HepG2 (cell line): Measurements from ENCODE around the gene PRR20E. TPM values are rescaled to one million over a fixed set of nuclear protein-coding genes. Genes with fewer than 3 reads are reported as not detected.
"Not testable (repeated sequence)": the region's sequence is repeated elsewhere in the genome, so short reads cannot be mapped to it uniquely, and the experiment has no call there.

Experiments used
- ATAC-seq: fragments of 200-7000 bp; cut with Tn5 transposase; 3 replicates; pipeline ENCODE4 v1.9.1; 2020; ENCODE audit warnings: mild to moderate bottlenecking, moderate library complexity
- Bru-seq: library from RNA; stranded (reverse); fragments of 400-500 nt; gene quantifications from one replicate; lab custom pipeline; 2021; lab: Mats Ljungman, UMichigan
- BruChase-seq, 2 experiments: library from RNA; stranded (reverse); fragments of 400-500 nt; gene quantifications; one replicate each; lab custom pipeline; 2021; lab: Mats Ljungman, UMichigan
- BruUV-seq: library from RNA; stranded (reverse); fragments of 400-500 nt; replicated peaks from 2 replicates; lab custom pipeline; 2021; lab: Mats Ljungman, UMichigan
- CTCF ChIA-PET: fragments of 300-600 bp; formaldehyde crosslinking; extraction: SDS; loops from one replicate; lab custom pipeline; 2021; ENCODE audit warnings: low total read pairs, inconsistent platforms, low intra/inter-chr PET ratio; lab: Yijun Ruan, JAX
- POLR2A ChIA-PET: fragments of 350-600 bp; sonication (Branson Sonifier 250); formaldehyde crosslinking; loops from one replicate; lab custom pipeline; 2020; ENCODE audit warnings: antibody characterized with exemption, inconsistent platforms; lab: Yijun Ruan, JAX
- DNase-seq: peaks from one replicate; pipeline ENCODE4 v3.0.0-alpha.2; 2015; ENCODE audit warnings: low spot score
- FAIRE-seq: peaks from 3 replicates; lab custom pipeline; 2011; peaks lifted over from hg19 to GRCh38; lab: Jason Lieb, UNC
- H2AFZ ChIP-seq: one replicate; pipeline ENCODE4 v1.6.1; 2011; ENCODE audit warnings: low read length, inconsistent platforms
- H3K27ac ChIP-seq: fragments of 300-600 bp; 3 replicates; pipeline ENCODE4 v1.8.0; 2011; ENCODE audit warnings: mixed run types, mild to moderate bottlenecking, mixed read lengths, low read length, inconsistent platforms; ENCODE audit not compliant: insufficient read depth; ENCODE audit errors: extremely low read length
- H3K27me3 ChIP-seq, 2 experiments: fragments of 200-600 bp in 1 of 2; 2 replicates in 1 of 2; 3 replicates in 1 of 2; pipeline versions ENCODE4 v1.6.0 to v1.8.0; 2011; ENCODE audit warnings: low read length in 2 of 2, mild to moderate bottlenecking in 2 of 2, moderate library complexity in 2 of 2, inconsistent platforms in 1 of 2; ENCODE audit not compliant: insufficient read depth in 2 of 2, control insufficient read depth in 1 of 2
- H3K36me3 ChIP-seq, 2 experiments: fragments of 200-600 bp in 1 of 2; replicated peaks in 1 of 2; 2 replicates in 1 of 2; 3 replicates in 1 of 2; pipeline versions ENCODE4 v1.5.1 to v1.8.0; 2011; ENCODE audit warnings: low read length in 2 of 2, inconsistent platforms in 1 of 2; ENCODE audit not compliant: insufficient read depth in 2 of 2, control insufficient read depth in 1 of 2
- H3K4me1 ChIP-seq: 2 replicates; pipeline ENCODE4 v1.5.1; 2012; ENCODE audit warnings: low read length, inconsistent platforms; ENCODE audit not compliant: insufficient read depth
- H3K4me2 ChIP-seq: 2 replicates; pipeline ENCODE4 v1.6.0; 2011; ENCODE audit warnings: low read depth, low read length, inconsistent platforms
- H3K4me3 ChIP-seq, 3 experiments: fragments of 200-600 bp in 1 of 3; sonication (generic), shearing (Covaris generic) in 1 of 3; replicated peaks in 1 of 3; 2 replicates each; pipeline ENCODE4 v1.5.1; 2011 to 2016; ENCODE audit warnings: low read length in 3 of 3, inconsistent platforms in 2 of 3, low read depth in 2 of 3, mild to moderate bottlenecking in 2 of 3, control low read depth in 1 of 3, mixed read lengths in 1 of 3; ENCODE audit not compliant: insufficient read depth in 1 of 3
- H3K79me2 ChIP-seq: one replicate; pipeline ENCODE4 v1.6.1; 2011; ENCODE audit warnings: low read length, inconsistent platforms; ENCODE audit not compliant: insufficient read depth
- H3K9ac ChIP-seq: 2 replicates; pipeline ENCODE4 v1.6.0; 2011; ENCODE audit warnings: mild to moderate bottlenecking, low read depth, low read length, inconsistent platforms; ENCODE audit not compliant: insufficient read depth
- H3K9me3 ChIP-seq: 2 replicates; pipeline ENCODE4 v1.5.1; 2012; ENCODE audit warnings: mild to moderate bottlenecking, low read length
- H4K20me1 ChIP-seq: 2 replicates; pipeline ENCODE4 v1.6.0; 2011; ENCODE audit warnings: inconsistent platforms, mild to moderate bottlenecking, low read length, moderate library complexity; ENCODE audit not compliant: insufficient read depth
- BCL6 ChIP-seq: IDR thresholded peaks from 2 replicates; pipeline ENCODE4 v1.6.1; 2016; ENCODE audit warnings: missing genetic modification reagents, missing compliant biosample characterization
- HMGA1 ChIP-seq: sonication (generic); formaldehyde crosslinking; conservative IDR thresholded peaks from 2 replicates; pipeline ENCODE4 v1.4.0; 2020; ENCODE audit warnings: missing genetic modification reagents
- ZNF556 ChIP-seq: sonication (generic); formaldehyde crosslinking; IDR thresholded peaks from 2 replicates; pipeline ENCODE4 v1.4.0; 2020; ENCODE audit warnings: mild to moderate bottlenecking, missing genetic modification reagents, borderline replicate concordance
- ZNF619 ChIP-seq: sonication (generic); formaldehyde crosslinking; IDR thresholded peaks from 2 replicates; pipeline ENCODE4 v1.4.0; 2020; ENCODE audit warnings: mild to moderate bottlenecking, missing genetic modification reagents
- WGBS: methylation state at CpG from one replicate; pipeline ENCODE4 v1.1.6; 2017; ENCODE audit warnings: low lambda C conversion rate; 5-methylcytosine and 5-hydroxymethylcytosine counted together
- in situ Hi-C: cut with HindIII; loops from 2 replicates; pipeline ENCODE4 v1.10.0; 2017; ENCODE audit warnings: low pct_unique_long_range_greater_than_20kb; ENCODE audit not compliant: extremely low pct_ligation_motif_present
- intact Hi-C: fragments of 100-400 bp; cut with micrococcal nuclease; formaldehyde crosslinking; loops from one replicate; pipeline ENCODE4 v1.10.0; 2022; ENCODE audit not compliant: unreplicated experiment
- long read RNA-seq, 2 experiments: library from RNA in 1 of 2; library from polyadenylated mRNA in 1 of 2; stranded (forward) in 1 of 2; unstranded in 1 of 2; transcript quantifications; one replicate each; pipeline ENCODE4 v2.0.0, GENCODE V29; 2019 to 2022
- polyA minus RNA-seq, 3 experiments: library from RNA; depleted of rRNA, polyadenylated mRNA; stranded (reverse); fragments of >200 nt; gene quantifications; 2 replicates each; pipeline ENCODE4 v1.2.3, GENCODE V29; 2011; ENCODE audit warnings: low replicate concordance in 1 of 3
- polyA plus RNA-seq, 8 experiments: library from polyadenylated mRNA; depleted of rRNA in 3 of 8; stranded (reverse) in 7 of 8; unstranded in 1 of 8; fragments of >200 nt; fragmentation: Illumina TruSeq in 4 of 8; extraction: Trizol in 4 of 8; gene quantifications; 2 replicates each; pipeline versions ENCODE4 v1.2.1 to v1.2.3, GENCODE V29; 2011 to 2016; ENCODE audit warnings: low read depth in 4 of 8, missing spikeins in 1 of 8, mixed read lengths in 1 of 8; ENCODE audit not compliant: insufficient read depth in 1 of 8
- total RNA-seq, 5 experiments: library from RNA; depleted of rRNA; stranded (reverse); fragments of >200 nt; fragmentation: Illumina TruSeq; extraction: Trizol; gene quantifications; 2 replicates each; pipeline ENCODE4 v1.2.3, GENCODE V29; 2016; ENCODE audit warnings: low read depth in 1 of 5
- TF ChIP-seq, protein P1 (sequence below): sonication (generic); formaldehyde crosslinking; IDR thresholded peaks from 2 replicates; pipeline ENCODE4 v1.5.0; 2020; ENCODE audit warnings: mild to moderate bottlenecking, missing genetic modification reagents, borderline replicate concordance

PRR20E gene
- total RNA-seq (2016; rRNA removed; fragmentation: Illumina TruSeq; extraction: Trizol) (not detected in 2 replicates), polyA plus RNA-seq (2011; rRNA removed) (not detected in 2 replicates), polyA minus RNA-seq (2011; rRNA and poly(A)+ RNA removed; ENCODE audit: low replicate concordance) (not detected in 2 replicates), Bru-seq, nascent RNA (not detected), BruChase-seq, experiment 1, labeled RNA remaining after a 6-hour chase (not detected), BruChase-seq, experiment 2, labeled RNA remaining after a 2-hour chase (not detected)
- total RNA-seq (2016; cell fraction: cytosol; rRNA removed; fragmentation: Illumina TruSeq; extraction: Trizol; ENCODE audit: low read depth): not detected in 2 replicates
- total RNA-seq (2016; cell fraction: insoluble cytoplasmic fraction; rRNA removed; fragmentation: Illumina TruSeq; extraction: Trizol): not detected in 2 replicates
- total RNA-seq (2016; cell fraction: membrane; rRNA removed; fragmentation: Illumina TruSeq; extraction: Trizol): not detected in 2 replicates
- total RNA-seq (2016; cell fraction: nucleus; rRNA removed; fragmentation: Illumina TruSeq; extraction: Trizol): not detected in 2 replicates
- polyA plus RNA-seq (2011; cell fraction: cytosol; rRNA removed): not detected in 2 replicates
- polyA plus RNA-seq (2011; cell fraction: nucleus; rRNA removed): not detected in 2 replicates
- not detected in 2 replicates for polyA plus RNA-seq (2012)
- polyA plus RNA-seq (2016; cell fraction: cytosol; fragmentation: Illumina TruSeq; extraction: Trizol; ENCODE audit: low read depth): not detected in 2 replicates
- polyA plus RNA-seq (2016; cell fraction: insoluble cytoplasmic fraction; fragmentation: Illumina TruSeq; extraction: Trizol; ENCODE audit: low read depth): not detected in 2 replicates
- not detected in 2 replicates for polyA plus RNA-seq (2016; cell fraction: membrane; fragmentation: Illumina TruSeq; extraction: Trizol; ENCODE audit: low read depth)
- polyA plus RNA-seq (2016; cell fraction: nucleus; fragmentation: Illumina TruSeq; extraction: Trizol; ENCODE audit: insufficient read depth, low read depth): not detected in 2 replicates
- polyA minus RNA-seq (2011; cell fraction: cytosol; rRNA and poly(A)+ RNA removed): not detected in 2 replicates
- not detected in 2 replicates for polyA minus RNA-seq (2011; cell fraction: nucleus; rRNA and poly(A)+ RNA removed)
- long read RNA-seq, experiment 1: 0 reads
- long read RNA-seq, experiment 2: 0 reads

DNA sequence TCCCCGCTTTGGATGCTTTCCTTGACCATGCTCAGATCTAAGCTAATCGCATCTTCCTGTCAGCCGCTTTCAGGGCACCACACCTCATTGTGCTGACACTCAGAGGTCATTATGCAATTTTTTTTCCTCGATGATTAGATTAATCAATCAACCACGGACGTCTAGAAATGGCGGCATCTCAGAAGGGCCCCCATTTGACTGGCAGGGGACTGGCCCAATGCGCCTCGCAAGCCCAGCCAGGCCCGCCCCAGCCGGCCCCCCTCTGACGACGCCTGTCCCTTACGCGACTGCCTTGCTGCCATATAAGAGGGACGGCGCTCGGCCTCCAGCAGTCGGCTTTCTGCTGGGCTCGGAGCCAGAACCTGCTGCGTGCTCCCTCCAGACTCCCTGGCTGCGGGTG lies at the start of gene PRR20E:
Gene PRR20E, plus strand, starts transcription at position 301 of the 400 bp plus-strand sequence. CDS start 387 bp downstream, outside the sequence.
- POLR2A ChIA-PET, H3K4me3 ChIP-seq, ATAC-seq, CTCF ChIA-PET, DNase-seq, H3K9ac ChIP-seq, H3K9me3 ChIP-seq, FAIRE-seq, H3K27ac ChIP-seq, in situ Hi-C loops, H3K36me3 ChIP-seq, H3K4me1 ChIP-seq, H3K4me2 ChIP-seq, H2AFZ ChIP-seq, H4K20me1 ChIP-seq, intact Hi-C loops, BruUV-seq, H3K79me2 ChIP-seq, H3K27me3 ChIP-seq: not testable (repeated sequence)
- no CpG with 5 or more reads among the region's 22 CpGs for WGBS

DNA sequence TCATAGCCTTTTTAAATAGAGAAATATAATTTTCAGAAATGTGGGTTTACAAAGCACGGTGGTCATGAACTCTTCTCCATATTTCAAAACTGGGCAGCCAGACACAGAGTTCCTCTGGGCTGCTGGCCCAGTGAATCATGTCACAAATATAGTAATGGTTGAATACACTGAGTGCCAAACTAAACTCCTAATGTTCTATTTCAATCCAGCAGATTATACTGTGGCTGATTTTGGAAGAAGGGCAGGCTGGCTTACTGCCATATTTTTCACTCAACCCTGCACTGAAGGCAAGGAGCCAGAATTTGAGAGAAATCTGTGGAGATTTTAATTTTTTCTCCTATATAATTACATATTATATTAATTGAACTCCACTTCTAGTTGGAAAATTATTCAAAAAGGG lies 43.3 kb upstream of the PRR20E start:
- no peaks in the 10 kb centered on the region for H3K79me2 ChIP-seq
- H3K9me3 ChIP-seq: peaks cover 57% of the 10 kb centered on the region
- no peaks in the 10 kb centered on the region for H3K4me1 ChIP-seq
- POLR2A ChIA-PET: no interaction called here
- 21% methylated on average over 1 of the region's 1 CpG for WGBS
- DNase-seq (no peak), FAIRE-seq (no peak), ATAC-seq (no peak)
- BruUV-seq: no TSS peak
- no peaks in the 10 kb centered on the region for H3K36me3 ChIP-seq
- no peak overlapping the region for H3K4me2 ChIP-seq
- no peak overlapping the region for H3K4me3 ChIP-seq
- in situ Hi-C loops: loop anchor here (25.0 kb wide), 1 partner anchor 89 kb away; no protein-coding TSS in a partner anchor
- H2AFZ ChIP-seq: no peak overlapping the region
- CTCF ChIA-PET: no interaction called here
- H4K20me1 ChIP-seq: no peaks in the 10 kb centered on the region
- no peak overlapping the region for H3K9ac ChIP-seq
- H3K27me3 ChIP-seq: no peaks in the 10 kb centered on the region
- intact Hi-C loops: no loop called here
- H3K27ac ChIP-seq: no peak overlapping the region
- TF ChIP-seq, protein P1, sequence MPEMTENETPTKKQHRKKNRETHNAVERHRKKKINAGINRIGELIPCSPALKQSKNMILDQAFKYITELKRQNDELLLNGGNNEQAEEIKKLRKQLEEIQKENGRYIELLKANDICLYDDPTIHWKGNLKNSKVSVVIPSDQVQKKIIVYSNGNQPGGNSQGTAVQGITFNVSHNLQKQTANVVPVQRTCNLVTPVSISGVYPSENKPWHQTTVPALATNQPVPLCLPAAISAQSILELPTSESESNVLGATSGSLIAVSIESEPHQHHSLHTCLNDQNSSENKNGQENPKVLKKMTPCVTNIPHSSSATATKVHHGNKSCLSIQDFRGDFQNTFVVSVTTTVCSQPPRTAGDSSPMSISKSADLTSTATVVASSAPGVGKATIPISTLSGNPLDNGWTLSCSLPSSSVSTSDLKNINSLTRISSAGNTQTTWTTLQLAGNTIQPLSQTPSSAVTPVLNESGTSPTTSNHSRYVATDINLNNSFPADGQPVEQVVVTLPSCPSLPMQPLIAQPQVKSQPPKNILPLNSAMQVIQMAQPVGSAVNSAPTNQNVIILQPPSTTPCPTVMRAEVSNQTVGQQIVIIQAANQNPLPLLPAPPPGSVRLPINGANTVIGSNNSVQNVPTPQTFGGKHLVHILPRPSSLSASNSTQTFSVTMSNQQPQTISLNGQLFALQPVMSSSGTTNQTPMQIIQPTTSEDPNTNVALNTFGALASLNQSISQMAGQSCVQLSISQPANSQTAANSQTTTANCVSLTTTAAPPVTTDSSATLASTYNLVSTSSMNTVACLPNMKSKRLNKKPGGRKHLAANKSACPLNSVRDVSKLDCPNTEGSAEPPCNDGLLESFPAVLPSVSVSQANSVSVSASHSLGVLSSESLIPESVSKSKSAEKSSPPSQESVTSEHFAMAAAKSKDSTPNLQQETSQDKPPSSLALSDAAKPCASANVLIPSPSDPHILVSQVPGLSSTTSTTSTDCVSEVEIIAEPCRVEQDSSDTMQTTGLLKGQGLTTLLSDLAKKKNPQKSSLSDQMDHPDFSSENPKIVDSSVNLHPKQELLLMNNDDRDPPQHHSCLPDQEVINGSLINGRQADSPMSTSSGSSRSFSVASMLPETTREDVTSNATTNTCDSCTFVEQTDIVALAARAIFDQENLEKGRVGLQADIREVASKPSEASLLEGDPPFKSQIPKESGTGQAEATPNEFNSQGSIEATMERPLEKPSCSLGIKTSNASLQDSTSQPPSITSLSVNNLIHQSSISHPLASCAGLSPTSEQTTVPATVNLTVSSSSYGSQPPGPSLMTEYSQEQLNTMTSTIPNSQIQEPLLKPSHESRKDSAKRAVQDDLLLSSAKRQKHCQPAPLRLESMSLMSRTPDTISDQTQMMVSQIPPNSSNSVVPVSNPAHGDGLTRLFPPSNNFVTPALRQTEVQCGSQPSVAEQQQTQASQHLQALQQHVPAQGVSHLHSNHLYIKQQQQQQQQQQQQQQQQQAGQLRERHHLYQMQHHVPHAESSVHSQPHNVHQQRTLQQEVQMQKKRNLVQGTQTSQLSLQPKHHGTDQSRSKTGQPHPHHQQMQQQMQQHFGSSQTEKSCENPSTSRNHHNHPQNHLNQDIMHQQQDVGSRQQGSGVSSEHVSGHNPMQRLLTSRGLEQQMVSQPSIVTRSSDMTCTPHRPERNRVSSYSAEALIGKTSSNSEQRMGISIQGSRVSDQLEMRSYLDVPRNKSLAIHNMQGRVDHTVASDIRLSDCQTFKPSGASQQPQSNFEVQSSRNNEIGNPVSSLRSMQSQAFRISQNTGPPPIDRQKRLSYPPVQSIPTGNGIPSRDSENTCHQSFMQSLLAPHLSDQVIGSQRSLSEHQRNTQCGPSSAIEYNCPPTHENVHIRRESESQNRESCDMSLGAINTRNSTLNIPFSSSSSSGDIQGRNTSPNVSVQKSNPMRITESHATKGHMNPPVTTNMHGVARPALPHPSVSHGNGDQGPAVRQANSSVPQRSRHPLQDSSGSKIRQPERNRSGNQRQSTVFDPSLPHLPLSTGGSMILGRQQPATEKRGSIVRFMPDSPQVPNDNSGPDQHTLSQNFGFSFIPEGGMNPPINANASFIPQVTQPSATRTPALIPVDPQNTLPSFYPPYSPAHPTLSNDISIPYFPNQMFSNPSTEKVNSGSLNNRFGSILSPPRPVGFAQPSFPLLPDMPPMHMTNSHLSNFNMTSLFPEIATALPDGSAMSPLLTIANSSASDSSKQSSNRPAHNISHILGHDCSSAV: no peak
- TF ChIP-seq HMGA1 (CRISPR knock-in tag) (no peak), ZNF619 (CRISPR knock-in tag) (no peak), BCL6 (CRISPR knock-in tag) (no peak), ZNF556 (CRISPR knock-in tag) (no peak)
